Gastrocnemius medialis (tissue), 4 donors: ENCODE data around the gene PLAAT2.

ENCODE experiments used
- POLR2A ChIP-seq, 2 donors: fragments of 450-650 bp; IDR thresholded peaks; one replicate each; pipeline ENCODE4 v1.6.1; 2017; ENCODE audit warnings: antibody characterized with exemption in 2 of 2, mild to moderate bottlenecking in 2 of 2, moderate library complexity in 2 of 2
- TF ChIP-seq, protein P1 (sequence below), 5 experiments: fragments of 450-650 bp in 3 of 5; fragments of 200-600 bp in 2 of 5; sonication (generic) in 2 of 5; IDR thresholded peaks in 4 of 5; conservative IDR thresholded peaks in 1 of 5; 1 replicate in 4 of 5; 2 replicates in 1 of 5; pipeline ENCODE4 v1.5.1; 2016 to 2019; ENCODE audit warnings: antibody characterized with exemption in 5 of 5, mild to moderate bottlenecking in 3 of 5, moderate library complexity in 3 of 5

DNA sequence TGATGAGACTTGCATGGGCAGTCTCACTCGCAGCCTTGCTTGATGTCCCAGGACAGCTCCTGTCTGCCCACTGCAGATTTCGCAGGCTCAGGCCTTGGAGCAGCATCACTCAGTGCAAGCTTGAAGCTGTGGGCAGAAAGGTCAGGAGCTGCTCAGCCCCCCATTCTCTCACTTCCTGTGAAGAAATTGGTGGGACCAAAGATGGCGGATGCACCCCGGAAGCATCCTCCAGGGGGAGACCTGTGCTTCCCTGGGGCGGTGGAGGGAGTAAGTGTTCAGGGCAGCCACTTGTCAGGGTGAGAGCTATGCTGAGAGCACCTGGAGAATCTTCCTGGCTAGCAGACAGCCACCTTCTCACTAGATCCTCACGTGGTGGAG lies 11.3 kb downstream of the PLAAT2 start:
- TF ChIP-seq, protein P1, sequence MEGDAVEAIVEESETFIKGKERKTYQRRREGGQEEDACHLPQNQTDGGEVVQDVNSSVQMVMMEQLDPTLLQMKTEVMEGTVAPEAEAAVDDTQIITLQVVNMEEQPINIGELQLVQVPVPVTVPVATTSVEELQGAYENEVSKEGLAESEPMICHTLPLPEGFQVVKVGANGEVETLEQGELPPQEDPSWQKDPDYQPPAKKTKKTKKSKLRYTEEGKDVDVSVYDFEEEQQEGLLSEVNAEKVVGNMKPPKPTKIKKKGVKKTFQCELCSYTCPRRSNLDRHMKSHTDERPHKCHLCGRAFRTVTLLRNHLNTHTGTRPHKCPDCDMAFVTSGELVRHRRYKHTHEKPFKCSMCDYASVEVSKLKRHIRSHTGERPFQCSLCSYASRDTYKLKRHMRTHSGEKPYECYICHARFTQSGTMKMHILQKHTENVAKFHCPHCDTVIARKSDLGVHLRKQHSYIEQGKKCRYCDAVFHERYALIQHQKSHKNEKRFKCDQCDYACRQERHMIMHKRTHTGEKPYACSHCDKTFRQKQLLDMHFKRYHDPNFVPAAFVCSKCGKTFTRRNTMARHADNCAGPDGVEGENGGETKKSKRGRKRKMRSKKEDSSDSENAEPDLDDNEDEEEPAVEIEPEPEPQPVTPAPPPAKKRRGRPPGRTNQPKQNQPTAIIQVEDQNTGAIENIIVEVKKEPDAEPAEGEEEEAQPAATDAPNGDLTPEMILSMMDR (IDR thresholded peaks at IDR 0.05 in 4 of 5, conservative IDR thresholded peaks at IDR 0.05 in 1 of 5), result no peak
- no peak for TF ChIP-seq POLR2A (IDR thresholded peaks at IDR 0.05)
